Astrocyte (in vitro differentiated cells and primary cell): ENCODE measurements around the gene LRRC41.

Experiments used
- EZH2 ChIP-seq: IDR thresholded peaks from 2 replicates; pipeline ENCODE4 v1.6.1; 2012; ENCODE audit warnings: mild to moderate bottlenecking, low read length, inconsistent platforms; ENCODE audit not compliant: insufficient read depth
- TF ChIP-seq, protein P1 (sequence below): IDR thresholded peaks from 2 replicates; pipeline ENCODE4 v1.5.1; 2011; ENCODE audit warnings: low read depth, mild to moderate bottlenecking, inconsistent platforms, low read length, moderate library complexity; ENCODE audit not compliant: insufficient read depth

DNA sequence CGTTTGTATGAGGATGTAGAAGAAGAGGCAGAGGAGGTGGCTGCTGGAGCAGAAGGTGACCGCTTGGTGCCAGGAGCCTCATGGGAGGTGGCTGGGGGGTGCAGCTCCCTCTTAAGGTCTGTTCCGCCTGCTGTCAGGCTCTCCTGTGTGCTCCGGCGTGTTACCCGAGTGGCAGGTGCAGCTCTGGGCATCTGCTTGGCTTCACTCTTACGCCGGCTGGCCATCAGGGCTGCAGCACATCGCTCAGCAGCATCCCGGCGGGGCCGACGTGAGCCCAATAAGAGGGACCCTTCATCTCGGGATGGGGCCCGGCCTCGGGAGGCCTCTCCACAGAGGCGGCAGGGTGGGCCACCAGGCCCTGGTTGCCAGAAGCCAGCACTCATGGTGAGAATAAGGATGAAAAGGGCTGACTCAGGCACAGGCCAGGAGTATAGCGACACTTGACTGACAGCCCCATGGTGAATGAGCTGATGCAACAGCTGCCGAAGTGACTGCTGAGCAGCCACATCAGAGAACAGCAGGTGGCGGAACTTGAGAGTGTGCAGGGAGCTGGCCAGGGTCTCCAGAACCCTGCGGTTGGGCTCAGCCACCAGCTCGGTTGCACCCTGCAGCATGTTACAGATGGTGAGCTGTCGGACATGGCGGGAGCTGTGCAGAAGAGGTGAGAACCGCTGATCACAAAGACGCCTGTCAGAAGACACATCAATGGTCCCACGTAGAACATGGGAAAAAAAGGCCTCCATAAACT lies 17.5 kb downstream of the LRRC41 start:
- TF ChIP-seq, protein P1, sequence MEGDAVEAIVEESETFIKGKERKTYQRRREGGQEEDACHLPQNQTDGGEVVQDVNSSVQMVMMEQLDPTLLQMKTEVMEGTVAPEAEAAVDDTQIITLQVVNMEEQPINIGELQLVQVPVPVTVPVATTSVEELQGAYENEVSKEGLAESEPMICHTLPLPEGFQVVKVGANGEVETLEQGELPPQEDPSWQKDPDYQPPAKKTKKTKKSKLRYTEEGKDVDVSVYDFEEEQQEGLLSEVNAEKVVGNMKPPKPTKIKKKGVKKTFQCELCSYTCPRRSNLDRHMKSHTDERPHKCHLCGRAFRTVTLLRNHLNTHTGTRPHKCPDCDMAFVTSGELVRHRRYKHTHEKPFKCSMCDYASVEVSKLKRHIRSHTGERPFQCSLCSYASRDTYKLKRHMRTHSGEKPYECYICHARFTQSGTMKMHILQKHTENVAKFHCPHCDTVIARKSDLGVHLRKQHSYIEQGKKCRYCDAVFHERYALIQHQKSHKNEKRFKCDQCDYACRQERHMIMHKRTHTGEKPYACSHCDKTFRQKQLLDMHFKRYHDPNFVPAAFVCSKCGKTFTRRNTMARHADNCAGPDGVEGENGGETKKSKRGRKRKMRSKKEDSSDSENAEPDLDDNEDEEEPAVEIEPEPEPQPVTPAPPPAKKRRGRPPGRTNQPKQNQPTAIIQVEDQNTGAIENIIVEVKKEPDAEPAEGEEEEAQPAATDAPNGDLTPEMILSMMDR: no peak
- no peak for TF ChIP-seq EZH2
